Ecto neural progenitor cell (in vitro differentiated cells): ENCODE results near the gene CFAP221.

Experiments used
- DNase-seq: peaks from one replicate; pipeline ENCODE4 v3.0.0-alpha.2; 2018; ENCODE audit warnings: low spot score

CFAP221 gene

GRCh38 chr2:119700866-119701265, 156.6 kb downstream of the CFAP221 start:
- DNase-seq: no peak

GRCh38 chr2:119701352-119701751, 157.1 kb downstream of the CFAP221 start:
- DNase-seq: no peak

GRCh38 chr2:119702203-119702917, 158.1 kb downstream of the CFAP221 start:
- DNase-seq: no peak

- peak; percentile 86 for DNase-seq
Measured at GRCh38 chr2:119702918-119703401, 158.7 kb downstream of the CFAP221 start.

GRCh38 chr2:119703526-119703925, 159.3 kb downstream of the CFAP221 start:
- DNase-seq: no peak

- no peak for DNase-seq
Measured at GRCh38 chr2:119704670-119705120, 160.4 kb downstream of the CFAP221 start.

- no peak for DNase-seq
Measured at GRCh38 chr2:119706221-119706620, 162.0 kb downstream of the CFAP221 start.
